Kidney tubule cell (primary cell): Measurements from ENCODE around the gene PCGF1.
A peak's percentile ranks its signal among the peaks of the same experiment; 100 is the strongest.
"Not testable (repeated sequence)": the region's sequence is repeated elsewhere in the genome, so short reads cannot be mapped to it uniquely, and the experiment has no call there.

Source experiments
- DNase-seq: peaks from one replicate; pipeline ENCODE4 v3.0.0-alpha.2; 2018; ENCODE audit warnings: low spot score

Gene PCGF1

DNA sequence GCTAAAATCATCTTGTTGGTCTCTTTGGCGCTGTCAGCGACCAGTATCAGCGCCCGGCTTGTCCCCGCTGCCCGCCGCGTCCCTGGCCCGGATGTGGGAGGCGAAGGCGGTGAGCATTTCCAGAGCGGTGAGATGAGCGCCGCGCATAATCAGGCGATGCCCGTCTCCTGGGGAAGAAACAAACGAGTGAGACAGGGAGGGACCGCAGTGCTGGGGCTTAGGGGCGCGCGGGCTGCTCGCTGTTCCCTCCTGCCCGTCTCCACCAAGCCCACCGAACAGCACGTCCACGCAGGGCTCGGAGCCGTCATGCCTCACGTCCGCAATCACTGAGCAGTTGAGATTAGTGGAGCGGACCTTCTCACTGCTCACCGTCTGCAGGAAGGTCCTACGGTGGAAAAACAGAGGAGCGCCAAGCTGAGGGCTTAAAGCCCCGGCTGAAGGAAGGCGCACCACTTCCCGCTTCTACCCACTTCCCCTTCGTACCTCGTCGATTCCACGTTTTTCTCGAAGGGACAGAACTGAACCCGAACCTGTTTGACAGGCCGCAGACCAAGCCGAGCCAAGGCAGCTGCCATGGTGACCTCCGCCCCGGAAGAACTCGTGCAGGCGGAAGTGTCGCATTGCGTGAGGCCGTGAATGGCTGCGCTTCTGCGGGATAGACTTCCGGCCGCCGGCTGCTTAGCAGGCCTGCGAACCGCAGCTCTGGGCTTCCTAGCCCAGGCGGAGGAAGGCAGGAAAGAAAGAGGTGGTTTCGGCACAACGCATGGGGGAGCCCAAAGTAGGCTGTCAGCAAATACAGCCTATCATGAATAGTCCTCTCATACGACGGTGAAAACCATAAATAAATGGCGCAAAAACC, 35.2 kb downstream of the PCGF1 start, which contains the start of gene MRPL53:
Gene MRPL53 (minus strand): TSS at position 595 of the 859 bp plus-strand sequence. CDS start 20 bp downstream, at position 575.
- DNase-seq: peak; percentile 93

DNA sequence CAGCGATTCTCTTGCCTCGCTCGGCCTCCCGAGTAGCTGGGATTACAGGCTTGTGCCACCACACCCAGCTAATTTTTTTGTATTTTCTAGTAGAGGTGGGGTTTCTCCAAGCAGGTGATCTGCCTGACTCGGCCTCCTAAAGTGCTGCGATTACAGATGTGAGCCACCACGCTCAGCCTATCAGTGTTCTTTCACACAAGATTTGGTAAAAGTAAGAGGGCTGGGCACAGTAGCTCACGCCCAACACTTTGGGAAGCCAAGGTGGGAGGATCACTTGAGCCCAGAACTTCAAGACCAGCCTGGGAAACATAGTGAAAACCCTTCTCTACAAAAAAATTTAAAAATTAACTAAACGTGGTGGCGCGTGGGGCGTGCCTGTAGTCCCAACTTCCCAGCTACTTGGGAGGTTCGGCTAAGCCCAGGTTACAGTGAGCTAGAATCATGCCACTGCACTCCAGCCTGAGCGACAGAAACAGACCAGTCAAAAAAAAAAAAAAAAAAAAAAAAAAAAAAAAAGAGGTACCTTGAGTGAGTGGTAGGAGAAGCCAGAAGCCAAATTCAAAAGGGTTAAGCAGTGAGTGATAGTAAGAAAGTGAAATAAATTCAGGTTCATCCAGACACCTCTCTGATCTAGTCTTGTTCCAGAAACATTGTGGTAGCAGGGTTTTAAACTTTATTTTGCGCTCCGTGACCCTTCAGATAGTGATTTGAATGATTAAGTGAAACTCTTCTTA, 36.0 kb downstream of the PCGF1 start:
- DNase-seq: peak; percentile 28

DNA sequence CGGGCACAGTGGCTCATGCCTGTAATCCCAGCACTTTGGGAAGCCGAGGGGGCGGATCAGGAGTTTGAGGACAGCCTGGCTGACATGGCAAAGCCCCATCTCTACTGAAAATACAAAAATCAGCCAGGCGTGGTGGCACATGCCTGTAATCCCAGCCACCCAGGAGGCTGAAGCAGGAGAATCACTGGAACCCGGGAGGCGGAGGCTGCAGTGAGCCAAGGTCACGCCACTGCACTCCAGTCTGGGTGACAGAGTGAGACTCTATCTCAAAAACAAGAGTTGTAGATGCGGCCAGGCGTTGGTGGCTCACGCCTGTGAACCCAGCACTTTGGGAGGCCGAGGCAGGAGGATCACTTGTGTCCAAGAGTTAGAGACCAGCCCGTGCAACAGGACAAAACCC, 36.8 kb downstream of the PCGF1 start:
- DNase-seq: not testable (repeated sequence)

DNA sequence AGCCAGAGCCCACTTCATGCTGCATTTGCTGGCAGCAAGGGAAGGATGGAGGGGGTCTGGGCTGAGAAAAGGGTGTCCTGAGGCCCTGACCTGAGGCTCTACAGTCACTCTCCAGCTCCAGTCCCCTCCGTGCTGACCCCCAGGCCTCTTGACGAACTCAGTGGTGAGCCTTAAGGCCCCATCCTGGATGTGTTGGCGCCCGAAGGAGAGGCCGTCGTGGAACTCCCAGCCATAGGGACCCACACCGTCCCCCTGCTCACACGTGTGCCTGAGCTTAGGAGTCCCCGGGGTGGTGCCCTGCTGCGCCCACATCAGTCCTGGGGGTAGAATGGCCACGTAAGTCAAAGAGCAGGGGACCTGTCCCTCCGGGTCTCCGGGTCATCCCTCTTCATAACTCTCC, 43.1 kb downstream of the PCGF1 start:
- DNase-seq: peak; percentile 13

DNA sequence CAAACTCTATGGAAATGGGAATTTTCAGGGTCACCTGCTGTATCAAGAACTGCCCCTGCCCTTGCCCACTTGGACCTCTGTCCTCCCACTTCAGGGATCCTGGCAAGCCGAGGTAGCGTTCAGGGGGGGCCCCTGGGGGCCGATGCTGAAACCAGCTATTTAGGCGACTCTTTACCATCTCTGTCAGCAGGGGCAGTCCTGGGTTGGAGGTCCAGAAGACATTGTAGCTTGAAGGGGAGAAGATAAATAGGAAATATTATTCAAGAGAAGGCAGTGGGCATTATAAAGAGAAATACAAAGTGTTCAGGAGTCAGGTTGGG, 44.7 kb downstream of the PCGF1 start:
- DNase-seq: no peak

DNA sequence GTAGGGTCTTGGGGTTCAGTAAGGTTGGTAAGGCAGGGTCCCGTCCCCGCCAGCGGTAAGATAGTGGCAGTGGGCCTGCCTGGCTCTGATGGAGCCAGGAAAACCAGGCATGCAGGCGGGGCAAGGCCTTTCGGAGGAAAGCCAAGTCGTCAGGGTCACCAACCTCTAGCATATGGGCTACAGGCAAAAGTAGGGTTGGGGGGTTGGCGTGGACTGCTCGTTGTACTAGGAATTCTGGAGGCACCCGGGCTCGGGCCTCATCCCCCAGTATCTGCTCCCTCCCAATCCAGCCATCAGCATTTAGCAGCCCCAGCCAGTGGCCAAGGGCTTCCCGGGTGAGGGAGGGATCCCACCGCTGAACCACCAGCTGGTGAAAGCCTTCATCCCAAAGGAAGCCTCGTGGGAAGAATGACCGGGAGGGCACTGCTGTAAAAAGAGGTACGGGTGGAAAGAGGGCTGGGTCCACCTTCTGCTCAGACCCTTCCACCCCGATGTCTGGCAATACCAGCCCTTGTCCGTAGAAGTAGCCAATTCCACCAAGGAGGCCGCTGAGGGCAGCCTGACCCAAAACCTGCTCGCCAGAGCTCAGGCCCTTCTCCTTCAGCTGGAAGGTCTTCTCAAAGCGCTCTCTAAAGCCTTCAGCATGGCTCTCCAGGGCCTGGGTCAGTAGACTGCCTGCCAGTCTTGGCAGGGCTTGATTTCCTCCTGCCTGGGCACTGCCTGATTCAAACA, 45.3 kb downstream of the PCGF1 start:
- no peak for DNase-seq

DNA sequence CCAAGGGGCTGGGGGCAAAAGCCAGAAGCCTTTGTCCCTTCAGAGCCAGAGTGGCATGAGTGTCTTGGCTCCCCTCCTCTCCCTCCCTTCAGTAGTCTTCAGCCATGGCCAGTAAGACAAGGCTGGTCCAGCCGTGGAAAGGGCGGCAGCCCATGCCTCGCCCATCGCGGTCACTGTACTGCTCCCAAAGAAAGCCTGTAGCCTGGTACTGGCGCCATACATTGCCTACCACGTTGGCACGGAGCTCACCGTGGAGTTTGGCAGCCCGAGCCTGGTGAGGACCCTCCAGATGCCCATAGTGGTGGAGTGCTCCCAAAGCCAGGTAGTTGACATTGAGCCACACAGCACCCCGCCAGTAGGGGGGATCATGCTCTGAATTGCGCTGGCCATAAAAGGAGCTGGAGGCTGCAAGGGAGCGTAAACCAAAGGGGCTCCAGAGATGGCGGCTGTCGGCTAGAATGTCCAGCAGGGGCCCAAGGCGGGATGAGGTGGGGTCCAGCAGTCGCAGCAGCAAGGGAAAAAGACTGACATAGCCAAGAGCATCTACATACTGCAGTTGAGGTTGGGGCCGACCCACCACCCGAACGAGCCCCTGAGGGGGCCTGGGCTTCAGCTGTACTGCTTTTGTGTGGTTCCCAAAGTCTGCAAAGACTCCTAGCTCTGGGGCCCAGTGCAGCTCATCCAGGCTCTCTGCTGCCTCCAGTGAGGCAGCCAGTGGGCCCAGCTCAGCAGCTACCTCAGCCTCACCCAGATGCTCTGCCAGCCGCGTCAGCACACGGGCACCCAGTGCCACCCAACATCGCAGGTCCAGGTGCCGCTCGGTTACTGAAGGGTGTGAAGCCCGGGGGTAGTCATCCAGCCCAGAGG, 46.1 kb downstream of the PCGF1 start:
- no peak for DNase-seq

DNA sequence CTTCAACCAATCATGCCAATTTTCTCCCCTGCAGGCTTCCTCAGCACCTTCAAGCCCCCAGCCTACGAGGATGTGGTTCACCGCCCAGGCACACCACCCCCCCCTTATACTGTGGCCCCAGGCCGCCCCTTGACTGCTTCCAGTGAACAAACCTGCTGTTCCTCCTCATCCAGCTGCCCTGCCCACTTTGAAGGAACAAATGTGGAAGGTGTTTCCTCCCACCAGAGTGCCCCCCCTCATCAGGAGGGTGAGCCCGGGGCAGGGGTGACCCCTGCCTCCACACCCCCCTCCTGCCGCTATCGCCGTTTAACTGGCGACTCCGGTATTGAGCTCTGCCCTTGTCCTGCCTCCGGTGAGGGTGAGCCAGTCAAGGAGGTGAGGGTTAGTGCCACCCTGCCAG, 47.3 kb downstream of the PCGF1 start:
- not testable (repeated sequence) for DNase-seq

DNA sequence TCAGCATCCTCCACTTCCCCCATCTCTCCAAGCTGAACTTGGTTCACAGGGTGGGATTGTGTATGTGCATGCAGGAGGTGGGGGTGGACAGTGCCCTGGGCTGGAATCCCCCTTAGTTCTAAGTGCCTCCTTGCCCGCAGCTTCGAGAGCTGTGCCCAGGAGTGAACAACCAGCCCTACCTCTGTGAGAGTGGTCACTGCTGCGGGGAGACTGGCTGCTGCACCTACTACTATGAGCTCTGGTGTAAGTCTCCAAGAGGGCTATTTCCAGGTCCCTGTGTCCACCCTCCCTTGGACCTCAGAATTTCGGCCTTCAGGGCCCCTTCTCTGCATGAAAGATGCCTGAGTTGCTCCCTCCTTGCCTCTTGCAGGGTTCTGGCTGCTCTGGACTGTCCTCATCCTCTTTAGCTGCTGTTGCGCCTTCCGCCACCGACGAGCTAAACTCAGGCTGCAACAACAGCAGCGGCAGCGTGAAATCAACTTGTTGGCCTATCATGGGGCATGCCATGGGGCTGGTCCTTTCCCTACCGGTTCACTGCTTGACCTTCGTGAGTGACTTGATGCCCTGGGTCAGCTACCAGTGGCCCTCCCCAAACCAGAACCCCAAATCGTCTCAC, 47.9 kb downstream of the PCGF1 start:
- not testable (repeated sequence) for DNase-seq

DNA sequence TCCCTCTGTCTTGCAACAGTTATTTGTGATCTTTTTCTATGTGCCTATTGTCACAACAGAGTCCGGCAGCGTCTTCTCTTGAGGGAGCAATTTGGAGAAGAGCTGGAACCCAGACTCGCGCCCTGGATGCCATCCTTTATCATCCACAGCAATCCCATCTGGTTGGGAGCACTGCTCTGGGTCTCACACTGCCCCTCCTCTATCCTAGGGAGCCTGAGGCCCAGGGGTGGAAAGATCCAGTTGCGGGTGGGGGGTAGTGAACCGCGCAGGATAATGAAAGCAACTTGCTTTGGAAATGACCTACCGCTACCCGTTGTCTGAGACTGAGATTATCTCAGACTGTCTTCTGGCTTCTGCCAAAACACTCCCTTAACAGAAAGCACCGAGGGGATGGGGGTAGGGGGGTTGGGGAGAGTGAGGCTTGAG, 48.5 kb downstream of the PCGF1 start:
- DNase-seq: peak; percentile 28

DNA sequence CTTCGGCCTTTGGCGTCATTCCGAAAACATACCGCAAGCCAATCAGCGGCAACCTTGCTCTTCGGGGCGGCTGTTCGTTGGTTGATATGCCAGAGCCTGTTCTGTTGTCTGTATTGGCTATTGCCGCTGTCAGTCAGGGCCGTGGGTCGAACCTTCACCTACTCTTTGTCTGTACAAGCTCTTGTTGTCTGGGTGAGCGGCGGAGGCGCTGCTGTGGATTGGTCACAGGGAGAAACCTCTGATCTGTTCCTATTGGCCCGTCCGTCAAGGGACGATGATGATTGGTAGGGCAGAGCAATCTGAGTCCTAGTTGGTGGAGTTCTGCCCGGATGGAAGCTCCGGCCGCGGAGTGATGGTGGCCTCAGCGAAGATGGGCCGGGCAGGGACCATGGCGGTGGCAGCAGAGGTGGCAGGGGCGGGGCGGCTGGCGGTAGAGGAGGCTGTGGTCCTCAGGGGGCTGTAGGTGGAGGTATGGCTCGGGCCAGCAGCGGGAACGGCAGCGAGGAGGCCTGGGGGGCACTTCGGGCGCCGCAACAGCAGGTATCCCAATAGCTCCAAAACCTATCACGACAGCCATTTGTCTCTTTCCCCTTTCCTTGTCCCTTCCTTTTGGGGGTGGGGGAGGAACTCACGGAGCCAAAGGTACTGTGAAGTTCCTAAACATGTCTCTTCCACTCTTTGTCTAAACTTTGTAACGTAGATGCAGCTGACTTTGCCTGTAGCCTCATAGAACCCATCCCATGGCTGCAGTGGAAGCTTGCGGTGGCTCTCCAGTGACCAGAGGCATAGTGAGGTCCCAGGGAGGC, 49.2 kb downstream of the PCGF1 start, which contains the start of gene WBP1:
Gene WBP1 (plus strand): TSS at position 307 of the 806 bp plus-strand sequence. CDS start 165 bp downstream, at position 472.
- DNase-seq: peak; percentile 100

DNA sequence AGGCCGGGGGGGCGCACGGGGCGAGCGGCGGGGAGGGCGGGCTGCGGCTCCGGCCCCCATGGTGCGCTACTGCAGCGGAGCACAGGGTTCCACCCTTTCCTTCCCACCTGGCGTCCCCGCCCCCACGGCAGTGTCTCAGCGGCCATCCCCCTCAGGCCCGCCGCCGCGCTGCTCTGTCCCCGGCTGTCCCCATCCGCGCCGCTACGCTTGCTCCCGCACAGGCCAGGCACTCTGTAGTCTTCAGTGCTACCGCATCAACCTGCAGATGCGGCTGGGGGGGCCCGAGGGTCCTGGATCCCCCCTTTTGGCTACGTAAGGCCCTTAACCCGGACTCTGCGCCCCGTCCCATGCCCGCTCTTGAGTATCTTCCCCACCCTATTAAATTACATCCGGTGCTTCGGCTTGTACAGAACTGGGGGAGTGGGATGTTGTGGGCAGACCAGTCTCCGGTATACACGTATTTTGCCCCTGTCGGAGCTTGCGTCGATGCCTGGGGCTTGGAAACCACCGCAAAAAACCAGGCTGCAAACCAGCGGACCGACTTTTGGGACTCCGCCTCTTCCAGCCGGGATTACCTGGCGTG, 49.9 kb downstream of the PCGF1 start:
- DNase-seq: peak; percentile 64

DNA sequence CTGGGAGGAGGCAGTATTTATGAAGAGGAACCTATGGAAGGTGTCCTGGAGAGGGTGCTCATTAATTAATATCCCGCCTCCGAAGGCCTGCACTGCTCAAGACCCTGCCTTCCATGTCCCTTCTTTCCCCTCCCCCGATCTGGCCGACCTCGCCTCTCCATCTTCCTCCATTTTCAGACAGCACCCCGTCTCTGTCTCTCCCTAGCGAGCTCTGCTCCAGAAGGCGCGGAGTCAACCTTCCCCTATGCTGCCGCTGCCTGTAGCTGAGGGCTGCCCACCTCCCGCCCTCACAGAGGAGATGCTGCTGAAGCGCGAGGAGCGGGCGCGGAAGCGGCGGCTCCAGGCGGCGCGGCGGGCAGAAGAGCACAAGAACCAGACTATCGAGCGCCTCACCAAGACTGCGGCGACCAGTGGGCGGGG, 50.4 kb downstream of the PCGF1 start:
- DNase-seq: no peak
